Measurements from ENCODE around the gene DNAH9.

The DNAH9 gene

GRCh38 chr17:11692688-11693087 lies 94.4 kb downstream of the DNAH9 start:
- Histone ChIP-seq H3K56ac (ENCODE audit: low read length) (no peak overlapping the region), H4K8ac (ENCODE audit: low read depth, low read length) (no peak overlapping the region), H2BK5ac (ENCODE audit: low read length) (no peak overlapping the region), H3K18ac (ENCODE audit: low read length) (no peak overlapping the region), H3K4me3 (ENCODE audit: low read length) (no peak overlapping the region), H3K27me3 (ENCODE audit: insufficient read depth, low read length, poor library complexity) (no peaks in the 10 kb centered on the region), H2BK15ac (replicated peaks; ENCODE audit: low read depth) (no peak overlapping the region), H3K79me2 (ENCODE audit: control insufficient read depth, insufficient read depth, low read length) (no peaks in the 10 kb centered on the region), H3K4me2 (ENCODE audit: low read length) (no peak overlapping the region), H4K5ac (ENCODE audit: low read length) (no peak overlapping the region), H2BK120ac (ENCODE audit: low read depth, low read length) (no peak overlapping the region), H3K4ac (ENCODE audit: low read depth, low read length) (no peak overlapping the region), H3K36me3 (ENCODE audit: control insufficient read depth, insufficient read depth, low read length) (no peaks in the 10 kb centered on the region), H3K4me1 (ENCODE audit: control insufficient read depth, low read depth, low read length) (no peaks in the 10 kb centered on the region), H3K79me1 (ENCODE audit: low read length) (no peaks in the 10 kb centered on the region), H3K9ac (ENCODE audit: low read length) (no peak overlapping the region), H3K23ac (ENCODE audit: low read length) (no peak overlapping the region), H3K27ac (ENCODE audit: low read depth, low read length) (no peak overlapping the region), H2AK5ac (ENCODE audit: low read length) (no peak overlapping the region)
- no peak for DNase-seq
- WGBS (ENCODE audit: extremely low coverage, insufficient coverage, low lambda C conversion rate): no CpG with 5 or more reads among the region's 9 CpGs

- Histone ChIP-seq H3K4ac (ENCODE audit: low read depth, low read length) (no peak overlapping the region), H2AK5ac (ENCODE audit: low read length) (no peak overlapping the region)
- WGBS (ENCODE audit: extremely low coverage, insufficient coverage, low lambda C conversion rate): no CpG with 5 or more reads among the region's 11 CpGs
Measured at GRCh38 chr17:11693284-11693683, 95.0 kb downstream of the DNAH9 start.

GRCh38 chr17:11700668-11701067 lies 102.4 kb downstream of the DNAH9 start:
- no peaks in the 10 kb centered on the region for H3K27me3 ChIP-seq (ENCODE audit: insufficient read depth, low read length, poor library complexity)
- H2BK15ac ChIP-seq (replicated peaks; ENCODE audit: low read depth): no peak overlapping the region
- H3K36me3 ChIP-seq (ENCODE audit: control insufficient read depth, insufficient read depth, low read length): no peaks in the 10 kb centered on the region
- H3K23ac ChIP-seq (ENCODE audit: low read length): no peak overlapping the region
- no peak overlapping the region for H4K8ac ChIP-seq (ENCODE audit: low read depth, low read length)
- no peak overlapping the region for H3K27ac ChIP-seq (ENCODE audit: low read depth, low read length)
- no peak overlapping the region for H2AK5ac ChIP-seq (ENCODE audit: low read length)
- no peak for DNase-seq
- no peak overlapping the region for H3K56ac ChIP-seq (ENCODE audit: low read length)
- H3K18ac ChIP-seq (ENCODE audit: low read length): no peak overlapping the region
- H4K5ac ChIP-seq (ENCODE audit: low read length): no peak overlapping the region
- H2BK120ac ChIP-seq (ENCODE audit: low read depth, low read length): no peak overlapping the region
- no peak overlapping the region for H3K4ac ChIP-seq (ENCODE audit: low read depth, low read length)
- no peak overlapping the region for H3K4me2 ChIP-seq (ENCODE audit: low read length)
- no peak overlapping the region for H2BK5ac ChIP-seq (ENCODE audit: low read length)
- no peaks in the 10 kb centered on the region for H3K79me2 ChIP-seq (ENCODE audit: control insufficient read depth, insufficient read depth, low read length)
- WGBS (ENCODE audit: extremely low coverage, insufficient coverage, low lambda C conversion rate): no CpG with 5 or more reads among the region's 3 CpGs
- no peak overlapping the region for H3K4me3 ChIP-seq (ENCODE audit: low read length)
- H3K79me1 ChIP-seq (ENCODE audit: low read length): no peaks in the 10 kb centered on the region
- no peak overlapping the region for H3K9ac ChIP-seq (ENCODE audit: low read length)
- H3K4me1 ChIP-seq (ENCODE audit: control insufficient read depth, low read depth, low read length): no peaks in the 10 kb centered on the region

More at GRCh38 chr17:11693284-11693683, 95.0 kb downstream of the DNAH9 start:
- no peaks in the 10 kb centered on the region for H3K36me3 ChIP-seq (ENCODE audit: control insufficient read depth, insufficient read depth, low read length)
- H3K4me1 ChIP-seq (ENCODE audit: control insufficient read depth, low read depth, low read length): no peaks in the 10 kb centered on the region
- H3K79me2 ChIP-seq (ENCODE audit: control insufficient read depth, insufficient read depth, low read length): no peaks in the 10 kb centered on the region
- H3K27me3 ChIP-seq (ENCODE audit: insufficient read depth, low read length, poor library complexity): no peaks in the 10 kb centered on the region
- no peak overlapping the region for H2BK5ac ChIP-seq (ENCODE audit: low read length)
- H2BK120ac ChIP-seq (ENCODE audit: low read depth, low read length): no peak overlapping the region
- no peak overlapping the region for H3K9ac ChIP-seq (ENCODE audit: low read length)
- no peak overlapping the region for H2BK15ac ChIP-seq (replicated peaks; ENCODE audit: low read depth)
- no peak for DNase-seq
- no peak overlapping the region for H4K5ac ChIP-seq (ENCODE audit: low read length)
- H4K8ac ChIP-seq (ENCODE audit: low read depth, low read length): no peak overlapping the region
- H3K4me2 ChIP-seq (ENCODE audit: low read length): no peak overlapping the region
- H3K18ac ChIP-seq (ENCODE audit: low read length): no peak overlapping the region
- no peak overlapping the region for H3K27ac ChIP-seq (ENCODE audit: low read depth, low read length)
- H3K4me3 ChIP-seq (ENCODE audit: low read length): no peak overlapping the region
- no peak overlapping the region for H3K23ac ChIP-seq (ENCODE audit: low read length)
- no peaks in the 10 kb centered on the region for H3K79me1 ChIP-seq (ENCODE audit: low read length)
- H3K56ac ChIP-seq (ENCODE audit: low read length): no peak overlapping the region

- H2BK15ac ChIP-seq (replicated peaks; ENCODE audit: low read depth): no peak overlapping the region
- no CpG with 5 or more reads among the region's 8 CpGs for whole genome bisulfite sequencing (ENCODE audit: extremely low coverage, insufficient coverage, low lambda C conversion rate)
Measured at GRCh38 chr17:11701911-11702310, 103.6 kb downstream of the DNAH9 start.

GRCh38 chr17:11704041-11704440 lies 105.8 kb downstream of the DNAH9 start:
- Histone ChIP-seq H3K27me3 (ENCODE audit: insufficient read depth, low read length, poor library complexity) (no peaks in the 10 kb centered on the region), H2BK5ac (ENCODE audit: low read length) (no peak overlapping the region), H3K56ac (ENCODE audit: low read length) (no peak overlapping the region), H2BK15ac (replicated peaks; ENCODE audit: low read depth) (no peak overlapping the region), H3K79me1 (ENCODE audit: low read length) (no peaks in the 10 kb centered on the region), H3K79me2 (ENCODE audit: control insufficient read depth, insufficient read depth, low read length) (no peaks in the 10 kb centered on the region), H3K4me3 (ENCODE audit: low read length) (no peak overlapping the region), H3K18ac (ENCODE audit: low read length) (no peak overlapping the region), H2BK120ac (ENCODE audit: low read depth, low read length) (no peak overlapping the region), H3K4me1 (ENCODE audit: control insufficient read depth, low read depth, low read length) (no peaks in the 10 kb centered on the region), H3K4ac (ENCODE audit: low read depth, low read length) (no peak overlapping the region), H3K27ac (ENCODE audit: low read depth, low read length) (no peak overlapping the region), H4K5ac (ENCODE audit: low read length) (no peak overlapping the region), H3K36me3 (ENCODE audit: control insufficient read depth, insufficient read depth, low read length) (no peaks in the 10 kb centered on the region), H2AK5ac (ENCODE audit: low read length) (no peak overlapping the region), H3K23ac (ENCODE audit: low read length) (no peak overlapping the region), H4K8ac (ENCODE audit: low read depth, low read length) (no peak overlapping the region), H3K4me2 (ENCODE audit: low read length) (no peak overlapping the region), H3K9ac (ENCODE audit: low read length) (no peak overlapping the region)
- no peak for DNase-seq
- WGBS (ENCODE audit: extremely low coverage, insufficient coverage, low lambda C conversion rate): no CpG with 5 or more reads among the region's 3 CpGs

More at GRCh38 chr17:11701911-11702310, 103.6 kb downstream of the DNAH9 start:
- H2BK5ac ChIP-seq (ENCODE audit: low read length): no peak overlapping the region
- H3K36me3 ChIP-seq (ENCODE audit: control insufficient read depth, insufficient read depth, low read length): no peaks in the 10 kb centered on the region
- H3K4me3 ChIP-seq (ENCODE audit: low read length): no peak overlapping the region
- H4K8ac ChIP-seq (ENCODE audit: low read depth, low read length): no peak overlapping the region
- no peaks in the 10 kb centered on the region for H3K27me3 ChIP-seq (ENCODE audit: insufficient read depth, low read length, poor library complexity)
- H3K18ac ChIP-seq (ENCODE audit: low read length): no peak overlapping the region
- H3K4me1 ChIP-seq (ENCODE audit: control insufficient read depth, low read depth, low read length): no peaks in the 10 kb centered on the region
- H3K79me2 ChIP-seq (ENCODE audit: control insufficient read depth, insufficient read depth, low read length): no peaks in the 10 kb centered on the region
- H2AK5ac ChIP-seq (ENCODE audit: low read length): no peak overlapping the region
- no peak overlapping the region for H3K27ac ChIP-seq (ENCODE audit: low read depth, low read length)
- H3K4ac ChIP-seq (ENCODE audit: low read depth, low read length): no peak overlapping the region
- no peak overlapping the region for H3K9ac ChIP-seq (ENCODE audit: low read length)
- H3K4me2 ChIP-seq (ENCODE audit: low read length): no peak overlapping the region
- no peaks in the 10 kb centered on the region for H3K79me1 ChIP-seq (ENCODE audit: low read length)
- H3K23ac ChIP-seq (ENCODE audit: low read length): no peak overlapping the region
- no peak for DNase-seq
- no peak overlapping the region for H4K5ac ChIP-seq (ENCODE audit: low read length)
- no peak overlapping the region for H3K56ac ChIP-seq (ENCODE audit: low read length)
- H2BK120ac ChIP-seq (ENCODE audit: low read depth, low read length): no peak overlapping the region

GRCh38 chr17:11705111-11705510 lies 106.8 kb downstream of the DNAH9 start:
- no peaks in the 10 kb centered on the region for H3K79me2 ChIP-seq (ENCODE audit: control insufficient read depth, insufficient read depth, low read length)
- no peak overlapping the region for H3K4ac ChIP-seq (ENCODE audit: low read depth, low read length)
- no peaks in the 10 kb centered on the region for H3K4me1 ChIP-seq (ENCODE audit: control insufficient read depth, low read depth, low read length)
- no peak overlapping the region for H4K5ac ChIP-seq (ENCODE audit: low read length)
- H3K56ac ChIP-seq (ENCODE audit: low read length): no peak overlapping the region
- H4K8ac ChIP-seq (ENCODE audit: low read depth, low read length): no peak overlapping the region
- no peak overlapping the region for H2BK120ac ChIP-seq (ENCODE audit: low read depth, low read length)
- DNase-seq: no peak
- no peaks in the 10 kb centered on the region for H3K27me3 ChIP-seq (ENCODE audit: insufficient read depth, low read length, poor library complexity)
- H3K23ac ChIP-seq (ENCODE audit: low read length): no peak overlapping the region
- no peaks in the 10 kb centered on the region for H3K36me3 ChIP-seq (ENCODE audit: control insufficient read depth, insufficient read depth, low read length)
- H3K4me2 ChIP-seq (ENCODE audit: low read length): no peak overlapping the region
- no peaks in the 10 kb centered on the region for H3K79me1 ChIP-seq (ENCODE audit: low read length)
- no peak overlapping the region for H2AK5ac ChIP-seq (ENCODE audit: low read length)
- no peak overlapping the region for H3K27ac ChIP-seq (ENCODE audit: low read depth, low read length)
- H3K9ac ChIP-seq (ENCODE audit: low read length): no peak overlapping the region
- H2BK5ac ChIP-seq (ENCODE audit: low read length): no peak overlapping the region
- no CpG with 5 or more reads among the region's 3 CpGs for WGBS (ENCODE audit: extremely low coverage, insufficient coverage, low lambda C conversion rate)
- H3K18ac ChIP-seq (ENCODE audit: low read length): no peak overlapping the region
- no peak overlapping the region for H2BK15ac ChIP-seq (replicated peaks; ENCODE audit: low read depth)
- H3K4me3 ChIP-seq (ENCODE audit: low read length): no peak overlapping the region

All from mesendoderm (in vitro differentiated cells).